Epithelial cell of esophagus (primary cell): Measurements from ENCODE around the gene PRR27.

ENCODE experiments used
- DNase-seq: peaks from one replicate; pipeline ENCODE4 v3.0.0; 2010; ENCODE audit warnings: low read depth
- H3K4me3 ChIP-seq: 2 replicates; pipeline ENCODE4 v1.5.1; 2011; ENCODE audit warnings: mild to moderate bottlenecking, low read length, control low read depth
- CTCF ChIP-seq: IDR thresholded peaks from 2 replicates; pipeline ENCODE4 v1.5.1; 2011; ENCODE audit warnings: low read depth, mild to moderate bottlenecking, low read length, control low read depth, inconsistent platforms; ENCODE audit not compliant: insufficient read depth; ENCODE audit errors: missing control alignments

The PRR27 gene

GRCh38 chr4:70182517-70183167, 28.6 kb downstream of the PRR27 start:
- no peak for DNase-seq
- no peak for TF ChIP-seq CTCF
- H3K4me3 ChIP-seq: no peak overlapping the region

- peak; percentile 82 for TF ChIP-seq CTCF
- peak; percentile 71 for DNase-seq
- no peak overlapping the region for H3K4me3 ChIP-seq
These were observed 29.3 kb downstream of the PRR27 start for GRCh38 chr4:70183168-70183939.

- DNase-seq: no peak
- TF ChIP-seq CTCF: no peak
- no peak overlapping the region for H3K4me3 ChIP-seq
These were observed 29.9 kb downstream of the PRR27 start for GRCh38 chr4:70183940-70184246.

- no peak for TF ChIP-seq CTCF
- DNase-seq: no peak
These were observed 33.2 kb downstream of the PRR27 start for GRCh38 chr4:70187216-70187615.

GRCh38 chr4:70190579-70190978, 36.5 kb downstream of the PRR27 start:
- H3K4me3 ChIP-seq: no peak overlapping the region
- no peak for DNase-seq
- no peak for TF ChIP-seq CTCF

More at GRCh38 chr4:70187216-70187615, 33.2 kb downstream of the PRR27 start:
- no peak overlapping the region for H3K4me3 ChIP-seq

GRCh38 chr4:70191647-70192046, 37.6 kb downstream of the PRR27 start:
- H3K4me3 ChIP-seq: no peak overlapping the region
- DNase-seq: no peak
- no peak for TF ChIP-seq CTCF

GRCh38 chr4:70192895-70193294, 38.9 kb downstream of the PRR27 start:
- no peak overlapping the region for H3K4me3 ChIP-seq
- no peak for TF ChIP-seq CTCF
- DNase-seq: no peak
